ENCODE measurements around the gene EDDM13. TPM values are rescaled to one million over a fixed set of nuclear protein-coding genes. Genes with fewer than 3 reads are reported as not detected.
"Not testable (repeated sequence)": the region's sequence is repeated elsewhere in the genome, so short reads cannot be mapped to it uniquely, and the experiment has no call there.

Gene EDDM13
- not detected in 2 replicates for total RNA-seq

DNA sequence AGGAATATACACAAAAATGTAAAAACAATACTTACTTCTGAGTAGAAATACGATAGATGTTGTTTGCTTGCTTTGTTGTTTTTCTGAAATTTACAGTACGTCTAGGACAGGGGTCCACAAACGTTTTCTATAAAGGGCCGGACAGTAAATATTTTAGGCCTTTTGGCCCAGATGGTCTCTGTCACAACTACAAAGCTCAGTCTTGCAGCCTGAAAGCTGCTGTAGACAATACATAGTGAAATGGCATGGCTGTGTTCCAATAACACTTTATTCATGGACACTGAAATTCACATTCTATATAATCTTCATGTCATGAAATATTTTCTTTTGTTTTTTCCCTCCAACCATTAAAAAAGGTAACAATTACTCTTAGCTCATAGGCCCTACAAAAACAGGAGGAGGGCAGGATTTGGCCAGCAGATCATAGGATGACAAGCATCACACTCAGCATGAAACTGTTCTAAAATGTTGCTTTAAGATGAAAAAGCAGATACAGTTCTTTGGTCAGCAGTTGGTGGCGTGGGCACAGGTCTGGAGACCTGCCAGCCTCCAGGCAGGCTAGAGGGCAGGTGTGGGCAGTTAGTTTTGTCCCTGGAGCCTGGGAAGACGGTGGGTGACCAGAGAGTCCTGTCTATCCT lies at the start of gene EDDM13:
Gene EDDM13, plus strand, starts transcription at position 588 of the 638 bp plus-strand sequence. CDS start 87 bp downstream, outside the sequence.
- no peak within 1 kb of the TSS for H3K4me3 ChIP-seq (ENCODE audit: low read depth, low read length)
- TF ChIP-seq, protein P1, sequence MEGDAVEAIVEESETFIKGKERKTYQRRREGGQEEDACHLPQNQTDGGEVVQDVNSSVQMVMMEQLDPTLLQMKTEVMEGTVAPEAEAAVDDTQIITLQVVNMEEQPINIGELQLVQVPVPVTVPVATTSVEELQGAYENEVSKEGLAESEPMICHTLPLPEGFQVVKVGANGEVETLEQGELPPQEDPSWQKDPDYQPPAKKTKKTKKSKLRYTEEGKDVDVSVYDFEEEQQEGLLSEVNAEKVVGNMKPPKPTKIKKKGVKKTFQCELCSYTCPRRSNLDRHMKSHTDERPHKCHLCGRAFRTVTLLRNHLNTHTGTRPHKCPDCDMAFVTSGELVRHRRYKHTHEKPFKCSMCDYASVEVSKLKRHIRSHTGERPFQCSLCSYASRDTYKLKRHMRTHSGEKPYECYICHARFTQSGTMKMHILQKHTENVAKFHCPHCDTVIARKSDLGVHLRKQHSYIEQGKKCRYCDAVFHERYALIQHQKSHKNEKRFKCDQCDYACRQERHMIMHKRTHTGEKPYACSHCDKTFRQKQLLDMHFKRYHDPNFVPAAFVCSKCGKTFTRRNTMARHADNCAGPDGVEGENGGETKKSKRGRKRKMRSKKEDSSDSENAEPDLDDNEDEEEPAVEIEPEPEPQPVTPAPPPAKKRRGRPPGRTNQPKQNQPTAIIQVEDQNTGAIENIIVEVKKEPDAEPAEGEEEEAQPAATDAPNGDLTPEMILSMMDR (IDR thresholded peaks at IDR 0.05; ENCODE audit: insufficient read depth, low read depth, low read length) = no peak
- DNase-seq (ENCODE audit: low read depth) = no peak

DNA sequence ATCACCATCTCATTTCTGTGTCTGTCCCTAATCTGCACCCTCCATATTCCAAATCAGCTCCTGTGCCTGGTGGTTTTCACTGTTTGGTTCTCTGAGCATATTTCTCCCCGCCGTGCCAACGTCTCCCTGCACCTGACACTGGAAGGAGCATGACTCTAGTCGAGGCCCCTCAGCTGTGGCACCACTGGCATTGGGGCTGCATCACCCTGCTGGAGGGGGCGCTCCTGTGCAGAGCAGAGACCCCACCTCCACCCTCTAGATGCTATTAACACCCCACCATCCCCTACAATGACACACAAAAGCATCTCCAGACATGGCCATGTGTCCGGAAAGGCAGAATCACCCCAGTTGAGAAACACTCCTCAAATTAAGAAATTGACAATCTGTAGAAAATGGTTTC lies 49.6 kb upstream of the EDDM13 start:
- no peak overlapping the region for H3K4me3 ChIP-seq (ENCODE audit: low read depth, low read length)
- DNase-seq (ENCODE audit: low read depth) = no peak
- TF ChIP-seq, protein P1 (IDR thresholded peaks at IDR 0.05; ENCODE audit: insufficient read depth, low read depth, low read length) = no peak

DNA sequence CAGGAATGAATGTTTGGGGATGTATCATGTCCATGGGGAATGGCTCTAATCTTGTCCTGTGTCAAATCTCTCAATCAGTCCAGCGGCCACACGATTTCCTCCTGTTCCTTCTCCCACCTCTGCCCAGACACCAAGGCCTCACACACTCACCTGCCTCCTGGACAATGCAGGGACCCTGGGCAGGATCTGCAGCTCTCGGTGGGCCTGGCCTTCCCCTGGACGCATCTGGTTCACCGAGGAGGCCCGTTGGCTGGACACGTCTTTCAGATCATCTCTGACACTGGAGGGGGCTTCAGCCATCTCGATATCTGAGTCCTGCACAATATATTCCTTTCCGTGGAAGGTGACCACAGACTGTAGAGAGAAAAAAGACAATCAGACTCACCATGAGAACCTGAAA lies 49.1 kb upstream of the EDDM13 start:
- no peak overlapping the region for H3K4me3 ChIP-seq (ENCODE audit: low read depth, low read length)
- TF ChIP-seq, protein P1 (IDR thresholded peaks at IDR 0.05; ENCODE audit: insufficient read depth, low read depth, low read length) = no peak
- no peak for DNase-seq (ENCODE audit: low read depth)

DNA sequence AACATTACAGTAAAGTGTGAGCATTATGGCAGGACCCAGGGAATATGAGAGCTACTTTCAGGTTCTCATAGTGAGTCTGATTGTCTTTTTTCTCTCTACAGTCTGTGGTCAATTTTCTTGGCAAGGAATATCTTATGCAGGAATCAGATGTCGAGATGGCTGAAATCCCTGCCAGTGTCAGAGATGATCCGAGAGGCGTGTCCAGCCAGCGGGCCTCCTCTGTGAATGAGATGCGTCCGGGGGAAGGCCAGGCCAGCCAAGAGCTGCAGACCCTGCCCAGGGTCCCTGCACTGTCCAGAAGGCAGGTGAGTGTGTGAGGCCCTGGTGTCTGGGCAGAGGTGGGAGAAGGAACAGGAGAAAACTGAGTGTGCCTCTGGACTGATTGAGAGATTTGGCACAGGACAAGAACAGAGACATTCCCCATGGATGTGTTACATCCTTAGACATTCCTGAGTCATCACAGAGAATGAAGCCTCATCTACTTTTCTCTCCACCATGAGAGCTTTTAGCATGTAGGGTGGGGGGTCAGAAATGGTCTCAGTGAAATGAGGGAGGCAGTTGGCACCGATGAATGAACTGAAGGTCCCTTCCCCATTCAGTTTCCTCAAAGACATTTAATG lies 27.3 kb upstream of the EDDM13 start:
- TF ChIP-seq, protein P1 (IDR thresholded peaks at IDR 0.05; ENCODE audit: insufficient read depth, low read depth, low read length) = no peak
- no peak overlapping the region for H3K4me3 ChIP-seq (ENCODE audit: low read depth, low read length)
- no peak for DNase-seq (ENCODE audit: low read depth)

- H3K4me3 ChIP-seq (ENCODE audit: low read depth, low read length); DNase-seq (ENCODE audit: low read depth): not testable (repeated sequence)
Measured at GRCh38 chr19:56245764-56246163, 26.8 kb upstream of the EDDM13 start.

DNA sequence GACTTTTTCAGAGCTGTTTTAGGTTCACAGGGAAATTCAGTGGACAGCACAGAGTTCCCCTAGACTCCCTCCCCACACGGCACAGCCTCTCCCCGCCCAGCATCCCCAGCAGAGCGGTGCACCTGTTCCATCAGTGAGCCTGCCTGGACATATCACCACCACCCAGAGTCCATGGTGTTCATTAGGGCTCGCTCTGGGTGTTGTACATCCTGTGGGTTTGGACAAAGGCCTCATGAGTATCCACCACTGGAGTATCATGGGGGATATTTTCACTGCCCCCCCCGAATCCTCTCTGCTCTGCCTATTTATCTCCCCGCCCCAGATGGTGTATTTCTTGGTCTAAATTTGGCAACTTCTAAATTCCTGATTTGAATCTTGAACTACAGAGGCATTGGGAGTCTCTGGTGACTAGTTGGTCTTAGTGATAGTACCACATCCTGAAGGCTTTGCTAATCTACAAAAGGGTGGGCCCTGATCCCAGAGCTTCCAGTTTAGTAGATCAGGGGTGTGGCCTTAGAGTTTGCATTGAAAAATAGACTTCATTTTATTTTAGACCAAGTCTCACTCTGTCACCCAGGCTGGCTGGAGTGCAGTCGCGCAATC lies 23.7 kb upstream of the EDDM13 start:
- DNase-seq (ENCODE audit: low read depth); H3K4me3 ChIP-seq (ENCODE audit: low read depth, low read length): not testable (repeated sequence)

GRCh38 chr19:56252699-56253422 lies 19.7 kb upstream of the EDDM13 start:
- TF ChIP-seq, protein P1 (IDR thresholded peaks at IDR 0.05; ENCODE audit: insufficient read depth, low read depth, low read length) = peak; percentile 97
- no peak overlapping the region for H3K4me3 ChIP-seq (ENCODE audit: low read depth, low read length)
- DNase-seq (ENCODE audit: low read depth) = peak; percentile 64

Measured in fibroblast of villous mesenchyme (primary cell).